Gastrocnemius medialis (tissue), 4 donors: Measurements from ENCODE around the gene LNX1. TPM values are rescaled to one million over a fixed set of nuclear protein-coding genes. Genes with fewer than 3 reads are reported as not detected.

Experiments
- ATAC-seq, 2 donors: fragments of 150-250 bp; one replicate each; pipeline ENCODE4 v1.9.1; 2016
- DNase-seq, 2 donors: peaks; one replicate each; pipeline ENCODE4 v3.0.0-alpha.2; 2019
- H3K27ac ChIP-seq, 4 donors: fragments of 200-600 bp; sonication (generic); 1 replicate in 1 of 4; 2 replicates in 3 of 4; pipeline ENCODE4 v1.5.1; 2016 to 2018; ENCODE audit warnings: mild to moderate bottlenecking in 2 of 4, moderate library complexity in 1 of 4
- H3K27me3 ChIP-seq, 3 donors: fragments of 200-600 bp; sonication (generic) in 2 of 3; 1 replicate in 1 of 3; 2 replicates in 2 of 3; pipeline versions ENCODE4 v1.5.1 to v1.6.0; 2016 to 2019; ENCODE audit warnings: mild to moderate bottlenecking in 1 of 3, moderate library complexity in 1 of 3
- H3K36me3 ChIP-seq, 2 donors: fragments of 200-600 bp; sonication (generic) in 1 of 2; one replicate each; pipeline ENCODE4 v1.5.1; 2017 to 2018
- H3K4me1 ChIP-seq, 2 donors: fragments of 200-600 bp; sonication (generic) in 1 of 2; one replicate each; pipeline ENCODE4 v1.5.1; 2016 to 2017; ENCODE audit warnings: mild to moderate bottlenecking in 2 of 2
- H3K4me3 ChIP-seq, 4 donors: fragments of 200-600 bp; sonication (generic) in 3 of 4; 1 replicate in 1 of 4; 2 replicates in 3 of 4; pipeline ENCODE4 v1.5.1; 2016 to 2019; ENCODE audit warnings: mild to moderate bottlenecking in 2 of 4
- H3K9me3 ChIP-seq, 3 donors: fragments of 200-600 bp; sonication (generic) in 2 of 3; 1 replicate in 1 of 3; 2 replicates in 2 of 3; pipeline ENCODE4 v1.5.1; 2016 to 2019
- CTCF ChIP-seq, 5 experiments: fragments of 450-650 bp in 3 of 5; fragments of 200-600 bp in 2 of 5; sonication (generic) in 2 of 5; IDR thresholded peaks in 4 of 5; conservative IDR thresholded peaks in 1 of 5; 1 replicate in 4 of 5; 2 replicates in 1 of 5; pipeline ENCODE4 v1.5.1; 2016 to 2019; ENCODE audit warnings: antibody characterized with exemption in 5 of 5, mild to moderate bottlenecking in 3 of 5, moderate library complexity in 3 of 5
- POLR2A ChIP-seq, 2 donors: fragments of 450-650 bp; IDR thresholded peaks; one replicate each; pipeline ENCODE4 v1.6.1; 2017; ENCODE audit warnings: antibody characterized with exemption in 2 of 2, mild to moderate bottlenecking in 2 of 2, moderate library complexity in 2 of 2
- in situ Hi-C, 4 donors: fragments of 200-750 bp; cut with MboI; loops; one replicate each; pipeline versions ENCODE4 v1.15.0 to v1.8.0; 2017; ENCODE audit warnings: low sequenced_read_pairs in 4 of 4
- intact Hi-C: fragments of 100-400 bp; cut with DNase I; formaldehyde crosslinking; loops from one replicate; pipeline ENCODE4 v1.15.1; 2023; ENCODE audit warnings: low total_unique reads
- total RNA-seq, 4 donors: library from RNA; depleted of rRNA; stranded (reverse); fragments of >200 nt; gene quantifications; one replicate each; pipeline versions ENCODE4 v1.1.0 to v1.2.3, GENCODE V29; 2016

LNX1 gene
- total RNA-seq, 4 donors from 2014 or later = 7.0 to 12.3 (median 11.0) TPM

GRCh38 chr4:53505947-53506346 lies 85.3 kb downstream of the LNX1 start:
- intact Hi-C loops = no loop called here
- Histone ChIP-seq H3K4me1 (peaks cover 0 to 5% of the 10 kb centered on the region in 2 donors), H3K9me3 (no peaks in the 10 kb centered on the region), H3K27ac (no peak overlapping the region), H3K4me3 (no peak overlapping the region), H3K27me3 (no peaks in the 10 kb centered on the region), H3K36me3 (no peaks in the 10 kb centered on the region)
- TF ChIP-seq CTCF (IDR thresholded peaks at IDR 0.05 in 4 of 5, conservative IDR thresholded peaks at IDR 0.05 in 1 of 5) (no peak), POLR2A (IDR thresholded peaks at IDR 0.05) (no peak)
- in situ Hi-C loops = loop anchor here in 1 of 4 donors (25.0 kb wide), 1 partner anchor 106 kb away; no protein-coding TSS in a partner anchor
- ATAC-seq (no peak), DNase-seq (no peak)

DNA sequence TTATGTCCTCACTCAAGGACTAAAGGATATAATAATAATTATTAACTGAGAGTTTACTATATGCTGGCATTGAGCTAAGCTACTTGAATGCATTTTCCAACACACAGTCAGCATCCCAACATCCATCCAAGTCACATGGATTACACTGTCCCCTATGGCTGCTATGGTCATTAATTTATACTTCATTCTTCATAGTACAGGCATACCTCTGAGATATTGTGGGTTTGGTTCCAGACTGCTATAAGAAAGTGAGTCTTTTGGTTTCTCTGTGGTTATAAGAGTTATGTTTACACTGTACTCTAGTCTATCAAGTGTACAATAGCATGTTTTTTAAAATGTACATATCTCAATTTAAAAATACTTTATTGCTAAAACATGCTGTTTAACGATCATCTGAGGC lies 89.2 kb downstream of the LNX1 start:
- intact Hi-C loops = no loop called here
- Histone ChIP-seq H3K4me1 (no peaks in the 10 kb centered on the region), H3K27ac (no peak overlapping the region), H3K27me3 (no peaks in the 10 kb centered on the region), H3K36me3 (no peaks in the 10 kb centered on the region), H3K9me3 (no peaks in the 10 kb centered on the region), H3K4me3 (no peak overlapping the region)
- DNase-seq (no peak), ATAC-seq (no peak)
- in situ Hi-C loops = loop anchor here in 1 of 4 donors (25.0 kb wide), 1 partner anchor 110 kb away; no protein-coding TSS in a partner anchor
- TF ChIP-seq POLR2A (IDR thresholded peaks at IDR 0.05) (no peak), CTCF (IDR thresholded peaks at IDR 0.05 in 4 of 5, conservative IDR thresholded peaks at IDR 0.05 in 1 of 5) (no peak)

DNA sequence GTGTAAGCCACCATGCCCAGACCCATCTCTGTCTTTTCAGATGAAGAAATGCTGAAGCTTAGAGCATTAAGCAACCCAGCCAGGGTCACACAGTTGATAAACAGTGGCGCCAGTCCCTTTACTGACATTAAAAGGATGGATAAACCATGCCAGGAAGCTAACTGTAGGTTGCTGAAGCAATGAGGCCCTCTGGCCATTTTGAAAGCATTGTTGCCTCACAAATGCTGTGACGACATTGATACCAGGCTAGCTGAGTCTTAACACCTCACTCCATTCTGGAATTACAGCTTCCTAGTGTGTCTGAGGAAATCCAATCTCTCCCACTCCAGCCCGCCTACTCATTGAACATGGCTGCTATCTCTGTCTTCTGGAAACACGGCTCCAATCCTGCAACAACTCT lies 89.7 kb downstream of the LNX1 start:
- no peaks in the 10 kb centered on the region for H3K9me3 ChIP-seq
- intact Hi-C loops (no loop called here), in situ Hi-C loops (loop anchor here in 1 of 4 donors (25.0 kb wide), 1 partner anchor 111 kb away; no protein-coding TSS in a partner anchor)
- ATAC-seq (no peak), DNase-seq (no peak)
- H3K27ac ChIP-seq = no peak overlapping the region
- no peak for TF ChIP-seq POLR2A (IDR thresholded peaks at IDR 0.05)
- TF ChIP-seq CTCF (IDR thresholded peaks at IDR 0.05 in 4 of 5, conservative IDR thresholded peaks at IDR 0.05 in 1 of 5) = no peak
- H3K4me3 ChIP-seq = no peak overlapping the region
- H3K36me3 ChIP-seq = no peaks in the 10 kb centered on the region
- H3K4me1 ChIP-seq = no peaks in the 10 kb centered on the region
- H3K27me3 ChIP-seq = no peaks in the 10 kb centered on the region

- Histone ChIP-seq H3K36me3 (no peaks in the 10 kb centered on the region), H3K4me1 (no peaks in the 10 kb centered on the region), H3K4me3 (no peak overlapping the region), H3K9me3 (no peaks in the 10 kb centered on the region), H3K27me3 (no peaks in the 10 kb centered on the region), H3K27ac (no peak overlapping the region)
- TF ChIP-seq POLR2A (IDR thresholded peaks at IDR 0.05) (no peak), CTCF (IDR thresholded peaks at IDR 0.05 in 4 of 5, conservative IDR thresholded peaks at IDR 0.05 in 1 of 5) (no peak)
- DNase-seq = no peak
- intact Hi-C loops = no loop called here
- in situ Hi-C loops = loop anchor here in 1 of 4 donors (25.0 kb wide), 1 partner anchor 112 kb away; no protein-coding TSS in a partner anchor
- no peak for ATAC-seq
These were observed 90.7 kb downstream of the LNX1 start for GRCh38 chr4:53500546-53500945.

- no peaks in the 10 kb centered on the region for H3K4me1 ChIP-seq
- H3K36me3 ChIP-seq = no peaks in the 10 kb centered on the region
- H3K27me3 ChIP-seq = no peaks in the 10 kb centered on the region
- H3K4me3 ChIP-seq = no peak overlapping the region
- H3K9me3 ChIP-seq = no peaks in the 10 kb centered on the region
- H3K27ac ChIP-seq = no peak overlapping the region
- DNase-seq (no peak), ATAC-seq (no peak)
- intact Hi-C loops (loop anchor here (5.0 to 10.0 kb wide), 2 partner anchors 103 to 205 kb away; no protein-coding TSS in a partner anchor), in situ Hi-C loops (loop anchor here in 3 of 4 donors (10.0 to 25.0 kb wide), 4 partner anchors 113 to 725 kb away; partner anchors contain the start of gene PDGFRA (in 1 of the 3))
- TF ChIP-seq POLR2A (IDR thresholded peaks at IDR 0.05) = no peak
- TF ChIP-seq CTCF (IDR thresholded peaks at IDR 0.05 in 4 of 5, conservative IDR thresholded peaks at IDR 0.05 in 1 of 5) = no peak
These were observed 91.5 kb downstream of the LNX1 start for GRCh38 chr4:53499791-53500190.
